Activated T-helper 1 cell treated with anti-CD3 and anti-CD28 coated beads, Interleukin-12 subunit alpha, Interleukin-12 subunit beta, Interleukin-2, Interleukin-4 antibody, amounts not matched to agents 30 ng/mL and 10 ng/mL and 1 ng/mL, durations not matched to agents 14 hours and 24 hours and 36 hours (primary cell): ENCODE results near the gene ANKRD30A. TPM values are rescaled to one million over a fixed set of nuclear protein-coding genes. Genes with fewer than 3 reads are reported as not detected.
"Not testable (repeated sequence)": the region's sequence is repeated elsewhere in the genome, so short reads cannot be mapped to it uniquely, and the experiment has no call there.

Experiments used
- DNase-seq: peaks from one replicate; pipeline ENCODE4 v3.0.0; 2021; ENCODE audit warnings: low spot score
- H3K27ac Mint-ChIP-seq: one replicate; pipeline ENCODE4 v1.8.0; 2021; ENCODE audit warnings: mild to moderate bottlenecking, mixed read lengths
- H3K27me3 Mint-ChIP-seq: one replicate; pipeline ENCODE4 v1.8.0; 2022; ENCODE audit warnings: mild to moderate bottlenecking, moderate library complexity, mixed read lengths; ENCODE audit not compliant: insufficient read depth
- H3K36me3 Mint-ChIP-seq: one replicate; pipeline ENCODE4 v1.8.0; 2021; ENCODE audit warnings: low read depth, mixed read lengths
- H3K4me1 Mint-ChIP-seq: one replicate; pipeline ENCODE4 v1.8.0; 2021; ENCODE audit warnings: low read depth, mixed read lengths
- H3K4me3 Mint-ChIP-seq: one replicate; pipeline ENCODE4 v1.8.0; 2021; ENCODE audit warnings: mild to moderate bottlenecking, moderate library complexity, mixed read lengths
- H3K9me3 Mint-ChIP-seq: one replicate; pipeline ENCODE4 v1.8.0; 2021; ENCODE audit warnings: mixed read lengths
- intact Hi-C: fragments of 100-400 bp; cut with micrococcal nuclease; formaldehyde crosslinking; loops from one replicate; pipeline ENCODE4 v1.15.1; 2024
- total RNA-seq: library from RNA; stranded (reverse); gene quantifications from 2 replicates; pipeline ENCODE4 v1.2.3, GENCODE V29; 2022

ANKRD30A gene
- not detected in 2 replicates for total RNA-seq

GRCh38 chr10:37125191-37125732 lies at the start of gene ANKRD30A:
Gene ANKRD30A (plus strand): TSS chr10:37125598. CDS start chr10:37125788, 190 bp downstream.
- H3K36me3 Mint-ChIP-seq = no peaks in the 10 kb centered on the region
- H3K27ac Mint-ChIP-seq = no peak within 1 kb of the TSS
- H3K4me3 Mint-ChIP-seq = no peak within 1 kb of the TSS
- intact Hi-C loops = no loop called here
- no peaks in the 10 kb centered on the region for H3K4me1 Mint-ChIP-seq
- DNase-seq = no peak
- no peaks in the 10 kb centered on the region for H3K27me3 Mint-ChIP-seq
- H3K9me3 Mint-ChIP-seq = peaks cover 13% of the 10 kb centered on the region

GRCh38 chr10:37076083-37076482 lies 49.3 kb upstream of the ANKRD30A start:
- intact Hi-C loops, H3K27me3 Mint-ChIP-seq: not testable (repeated sequence)

DNA sequence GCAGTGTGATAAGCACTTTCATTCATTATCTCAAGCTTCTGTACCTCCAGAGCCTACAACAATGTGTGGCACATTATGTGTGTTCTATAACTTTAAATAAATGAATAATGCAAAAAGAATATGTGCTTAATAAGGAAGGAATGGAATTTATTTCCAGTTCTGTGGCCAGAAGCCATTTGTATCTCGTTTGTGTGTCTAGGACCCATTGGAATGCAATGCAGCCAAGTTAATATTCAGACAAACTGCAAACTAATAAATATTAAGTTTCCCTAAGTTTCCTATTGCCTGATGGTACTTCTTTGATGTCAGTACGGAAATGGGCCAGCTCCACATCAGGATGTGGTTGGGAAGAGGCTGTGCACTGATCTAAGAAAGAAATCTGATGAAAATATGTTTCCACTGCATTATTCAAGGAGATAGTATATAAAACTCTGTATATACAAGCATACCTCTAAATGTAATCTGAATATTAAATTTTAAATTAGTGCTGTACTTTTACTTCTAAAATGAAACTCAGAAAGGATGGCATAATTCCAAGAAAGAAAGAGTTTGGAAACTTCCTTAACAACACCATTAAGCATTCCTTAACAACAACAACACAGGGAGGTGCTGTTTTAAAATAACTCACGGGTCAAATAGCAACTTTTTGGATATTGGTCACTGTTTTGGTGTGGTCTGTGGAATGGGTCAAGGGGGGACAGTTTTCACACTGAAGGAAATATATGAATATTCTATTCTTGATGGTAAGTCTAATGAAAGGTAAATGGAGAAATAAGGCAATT lies 29.4 kb upstream of the ANKRD30A start:
- peaks cover 43% of the 10 kb centered on the region for H3K9me3 Mint-ChIP-seq
- H3K27me3 Mint-ChIP-seq = no peaks in the 10 kb centered on the region
- intact Hi-C loops = no loop called here
- no peaks in the 10 kb centered on the region for H3K4me1 Mint-ChIP-seq
- DNase-seq = no peak
- H3K27ac Mint-ChIP-seq = no peak overlapping the region
- no peaks in the 10 kb centered on the region for H3K36me3 Mint-ChIP-seq
- no peak overlapping the region for H3K4me3 Mint-ChIP-seq

More at GRCh38 chr10:37076083-37076482, 49.3 kb upstream of the ANKRD30A start:
- not testable (repeated sequence) for H3K27ac Mint-ChIP-seq, DNase-seq, H3K4me3 Mint-ChIP-seq, H3K4me1 Mint-ChIP-seq, H3K36me3 Mint-ChIP-seq
- H3K9me3 Mint-ChIP-seq = peaks cover 19% of the 10 kb centered on the region

DNA sequence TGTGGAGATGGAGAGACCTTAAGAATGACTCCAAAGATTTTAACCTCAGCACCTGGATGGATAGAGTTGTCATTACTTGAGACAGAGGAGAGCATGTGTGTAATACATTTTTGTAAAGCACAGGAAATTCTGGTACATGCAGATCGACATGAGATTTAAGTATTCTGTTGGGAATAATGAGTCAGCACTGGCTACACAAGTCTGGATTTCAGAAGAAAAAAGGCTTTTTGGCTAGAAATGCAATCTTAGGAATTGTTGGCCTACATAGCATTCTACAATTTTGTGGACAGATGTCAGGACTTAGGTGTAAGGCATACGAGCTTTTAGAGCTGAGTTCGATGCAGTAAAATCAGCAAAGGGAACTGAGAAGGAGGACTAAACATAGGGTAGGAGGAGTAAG lies 24.1 kb upstream of the ANKRD30A start:
- Mint-ChIP-seq H3K4me1 (no peaks in the 10 kb centered on the region), H3K9me3 (peaks cover 40% of the 10 kb centered on the region), H3K36me3 (no peaks in the 10 kb centered on the region), H3K27me3 (no peaks in the 10 kb centered on the region), H3K4me3 (no peak overlapping the region), H3K27ac (no peak overlapping the region)
- intact Hi-C loops = no loop called here
- DNase-seq = no peak

GRCh38 chr10:37109000-37109399 lies 16.4 kb upstream of the ANKRD30A start:
- no peaks in the 10 kb centered on the region for H3K4me1 Mint-ChIP-seq
- no peak for DNase-seq
- H3K9me3 Mint-ChIP-seq = peaks cover 18% of the 10 kb centered on the region
- no peak overlapping the region for H3K4me3 Mint-ChIP-seq
- H3K27me3 Mint-ChIP-seq = no peaks in the 10 kb centered on the region
- no peak overlapping the region for H3K27ac Mint-ChIP-seq
- H3K36me3 Mint-ChIP-seq = no peaks in the 10 kb centered on the region
- intact Hi-C loops = no loop called here

DNA sequence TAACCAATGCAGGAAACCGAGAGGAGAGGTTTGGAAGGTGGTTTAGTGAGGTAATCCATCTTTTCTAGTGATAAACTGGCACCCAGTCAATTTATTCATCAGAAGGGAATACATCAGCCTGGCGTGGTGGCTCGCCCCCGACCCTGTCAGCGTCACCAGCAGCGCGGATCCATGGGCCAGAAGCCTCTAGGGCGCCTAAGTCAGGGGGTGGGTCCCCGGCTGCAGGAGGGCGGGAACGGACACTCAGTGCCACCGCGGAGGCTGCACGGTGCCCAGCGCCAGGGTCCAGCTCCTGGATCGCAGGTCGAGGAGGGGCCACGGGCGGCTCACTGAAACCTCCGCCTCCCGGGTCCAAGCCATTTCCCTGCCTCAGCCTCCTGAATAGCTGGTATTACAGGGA lies 866 bp upstream of the ANKRD30A start:
- H3K4me3 Mint-ChIP-seq = no peak overlapping the region
- H3K36me3 Mint-ChIP-seq = no peaks in the 10 kb centered on the region
- H3K9me3 Mint-ChIP-seq = peaks cover 10% of the 10 kb centered on the region
- no peak for DNase-seq
- H3K27ac Mint-ChIP-seq = no peak overlapping the region
- intact Hi-C loops = no loop called here
- H3K27me3 Mint-ChIP-seq = no peaks in the 10 kb centered on the region
- H3K4me1 Mint-ChIP-seq = no peaks in the 10 kb centered on the region

GRCh38 chr10:37125921-37126320 lies 523 bp downstream of the ANKRD30A start:
- no peaks in the 10 kb centered on the region for H3K27me3 Mint-ChIP-seq
- no peaks in the 10 kb centered on the region for H3K36me3 Mint-ChIP-seq
- H3K9me3 Mint-ChIP-seq = peaks cover 13% of the 10 kb centered on the region
- H3K4me1 Mint-ChIP-seq = no peaks in the 10 kb centered on the region
- no peak overlapping the region for H3K27ac Mint-ChIP-seq
- H3K4me3 Mint-ChIP-seq = no peak overlapping the region
- intact Hi-C loops = no loop called here
- DNase-seq = no peak

- Mint-ChIP-seq H3K27me3 (no peaks in the 10 kb centered on the region), H3K9me3 (peaks cover 15% of the 10 kb centered on the region), H3K27ac (no peak overlapping the region), H3K4me3 (no peak overlapping the region), H3K4me1 (no peaks in the 10 kb centered on the region), H3K36me3 (no peaks in the 10 kb centered on the region)
- DNase-seq = no peak
- intact Hi-C loops = no loop called here
These were observed 21.0 kb downstream of the ANKRD30A start for GRCh38 chr10:37146443-37146842.

GRCh38 chr10:37162430-37162829 lies 37.0 kb downstream of the ANKRD30A start:
- not testable (repeated sequence) for H3K9me3 Mint-ChIP-seq

GRCh38 chr10:37171945-37172344 lies 46.5 kb downstream of the ANKRD30A start:
- H3K4me1 Mint-ChIP-seq, H3K36me3 Mint-ChIP-seq, DNase-seq, H3K27me3 Mint-ChIP-seq, H3K4me3 Mint-ChIP-seq, H3K9me3 Mint-ChIP-seq, intact Hi-C loops, H3K27ac Mint-ChIP-seq: not testable (repeated sequence)

More at GRCh38 chr10:37162430-37162829, 37.0 kb downstream of the ANKRD30A start:
- H3K4me1 Mint-ChIP-seq, H3K4me3 Mint-ChIP-seq, H3K27ac Mint-ChIP-seq, H3K27me3 Mint-ChIP-seq, DNase-seq, H3K36me3 Mint-ChIP-seq, intact Hi-C loops: not testable (repeated sequence)

- DNase-seq, H3K36me3 Mint-ChIP-seq, H3K27me3 Mint-ChIP-seq, intact Hi-C loops, H3K4me1 Mint-ChIP-seq, H3K27ac Mint-ChIP-seq, H3K4me3 Mint-ChIP-seq: not testable (repeated sequence)
- peaks cover 10% of the 10 kb centered on the region for H3K9me3 Mint-ChIP-seq
These were observed 52.9 kb downstream of the ANKRD30A start for GRCh38 chr10:37178296-37178695.

DNA sequence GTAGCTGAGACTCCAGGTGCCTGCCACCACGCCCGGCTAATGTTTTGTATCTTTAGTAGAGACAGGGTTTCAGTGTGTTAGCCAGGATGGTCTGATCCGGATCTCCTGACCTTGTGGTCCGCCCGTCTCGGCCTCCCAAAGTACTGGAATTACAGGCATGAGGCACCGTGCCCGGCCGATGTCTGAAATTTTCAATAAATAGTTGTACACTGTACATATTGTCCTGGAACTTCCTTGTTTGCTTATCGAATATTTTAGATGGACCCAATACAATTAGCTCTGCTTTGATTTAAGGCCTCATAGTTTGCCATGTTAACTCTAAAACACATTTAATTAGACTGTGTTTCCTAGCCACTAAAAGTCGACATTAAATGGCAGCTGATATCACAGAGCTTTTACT lies 57.3 kb downstream of the ANKRD30A start:
- H3K27ac Mint-ChIP-seq, DNase-seq, H3K27me3 Mint-ChIP-seq, H3K4me1 Mint-ChIP-seq, intact Hi-C loops, H3K36me3 Mint-ChIP-seq, H3K9me3 Mint-ChIP-seq, H3K4me3 Mint-ChIP-seq: not testable (repeated sequence)

DNA sequence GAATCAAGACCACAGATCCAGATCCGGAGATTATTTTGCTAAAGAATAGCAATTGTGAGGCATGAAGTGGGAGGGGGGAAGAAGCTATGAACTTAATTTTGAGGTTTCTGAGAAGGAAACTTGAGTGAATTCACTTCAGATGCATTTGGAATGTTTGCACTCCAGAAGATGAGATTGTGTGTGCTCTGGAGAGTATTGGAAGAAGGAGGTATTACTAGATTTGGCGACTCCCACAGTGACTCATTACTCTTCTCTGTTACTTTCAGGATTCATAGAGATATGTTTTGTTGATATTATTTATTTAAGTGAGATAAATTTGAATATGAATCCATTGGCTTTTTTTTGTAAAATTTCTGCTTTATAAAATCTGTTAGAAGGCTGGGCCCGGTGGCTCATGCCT lies 80.7 kb downstream of the ANKRD30A start:
- intact Hi-C loops = no loop called here
- no peaks in the 10 kb centered on the region for H3K4me1 Mint-ChIP-seq

More for the DNA sequence above, 80.7 kb downstream of the ANKRD30A start:
- Mint-ChIP-seq H3K27me3 (no peaks in the 10 kb centered on the region), H3K9me3 (peaks cover 51% of the 10 kb centered on the region), H3K36me3 (no peaks in the 10 kb centered on the region), H3K27ac (no peak overlapping the region), H3K4me3 (no peak overlapping the region)
- no peak for DNase-seq
